NK-92 (cell line): ENCODE results near the gene TMEM94.
"Not testable (repeated sequence)": the region's sequence is repeated elsewhere in the genome, so short reads cannot be mapped to it uniquely, and the experiment has no call there.

Source experiments
- DNase-seq: peaks from one replicate; lab custom pipeline; 2025; ENCODE audit not compliant: unreplicated experiment; lab: John Stamatoyannopoulos, UW

Gene TMEM94

GRCh38 chr17:75445296-75445695 is 11.1 kb upstream of the TMEM94 start:
- DNase-seq = no peak

- DNase-seq = not testable (repeated sequence)
These were observed 10.5 kb upstream of the TMEM94 start for GRCh38 chr17:75445896-75446295.

GRCh38 chr17:75447951-75448856 is 8.2 kb upstream of the TMEM94 start:
- no peak for DNase-seq

DNA sequence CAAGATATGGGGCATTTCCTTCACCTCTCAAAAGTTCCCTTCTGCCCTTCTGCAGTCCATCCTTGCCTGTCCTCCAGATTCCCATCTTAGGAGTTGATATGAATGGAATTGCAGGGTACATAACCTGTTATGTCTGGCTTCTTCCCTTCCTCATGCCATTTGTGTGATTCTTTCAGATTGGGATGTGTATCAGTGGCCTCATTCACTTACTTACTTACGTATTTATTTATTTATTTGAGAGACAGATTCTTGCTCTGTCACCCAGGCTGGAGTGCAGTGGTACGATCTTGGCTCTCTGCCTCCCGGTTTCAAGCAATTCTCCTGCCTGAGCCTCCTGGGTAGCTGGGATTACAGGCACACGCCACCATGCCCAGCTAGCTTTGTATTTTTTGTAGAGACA is 6.2 kb upstream of the TMEM94 start:
- no peak for DNase-seq

DNA sequence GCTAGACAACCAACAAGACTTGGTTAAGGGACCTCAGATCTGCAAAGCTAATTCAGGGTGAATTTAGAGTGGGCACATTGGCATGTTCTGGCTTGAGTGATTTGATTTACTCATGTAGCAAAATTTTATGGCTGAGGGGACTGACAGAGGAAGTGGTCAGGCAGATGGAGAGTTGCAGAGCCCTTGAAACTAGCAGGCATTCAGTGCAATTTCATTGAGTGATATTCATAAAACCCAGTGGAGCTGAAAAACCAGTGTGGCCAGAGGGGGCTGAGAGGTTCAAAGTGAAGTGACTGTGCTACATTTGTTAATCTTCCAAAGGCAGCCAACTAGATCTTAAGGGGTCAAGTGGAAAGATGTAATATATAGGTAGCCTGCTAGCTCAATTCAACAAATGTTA is 2.2 kb upstream of the TMEM94 start:
- no peak for DNase-seq

- not testable (repeated sequence) for DNase-seq
These were observed 1.8 kb upstream of the TMEM94 start for GRCh38 chr17:75454672-75455071.

DNA sequence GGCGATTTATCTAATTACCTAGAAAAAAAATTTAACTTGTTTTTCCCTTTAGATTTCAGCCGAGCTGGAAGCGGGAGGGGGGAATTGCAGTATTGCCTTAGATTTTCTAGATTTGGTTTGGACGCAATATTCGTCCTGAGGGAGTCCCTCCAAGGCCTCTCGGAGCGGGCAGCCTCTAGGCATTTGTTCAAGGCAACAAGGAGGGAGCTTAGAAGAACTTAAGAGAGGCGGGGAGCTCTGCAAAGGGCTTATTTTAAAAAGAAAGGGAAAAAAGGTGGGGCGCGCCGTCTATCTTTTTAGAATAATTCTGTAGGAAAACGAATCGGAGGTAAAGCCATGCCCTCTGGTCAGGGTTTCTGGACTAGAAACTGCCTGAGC is 407 bp upstream of the TMEM94 start:
- DNase-seq = no peak

- no peak for DNase-seq
These were observed 716 bp downstream of the TMEM94 start for GRCh38 chr17:75457047-75457654.

DNA sequence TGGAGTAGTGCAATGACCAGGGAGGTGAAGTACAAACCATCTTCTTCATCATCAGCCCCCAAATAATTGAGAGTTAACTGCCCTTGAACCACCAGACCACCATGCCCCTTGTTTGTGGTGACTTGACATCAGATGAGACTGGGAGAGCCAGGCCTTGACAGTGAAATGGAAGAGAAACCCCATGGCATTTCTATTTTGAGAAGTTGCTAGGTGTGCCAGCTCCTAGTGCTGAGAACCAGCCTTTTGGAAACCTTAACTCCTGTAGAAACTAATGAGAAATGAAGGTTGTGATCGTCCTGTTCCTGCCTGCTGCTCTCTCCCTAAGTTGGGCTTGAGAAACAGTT is 2.8 kb downstream of the TMEM94 start:
- no peak for DNase-seq

- DNase-seq = no peak
These were observed 3.3 kb downstream of the TMEM94 start for GRCh38 chr17:75459590-75460267.

DNA sequence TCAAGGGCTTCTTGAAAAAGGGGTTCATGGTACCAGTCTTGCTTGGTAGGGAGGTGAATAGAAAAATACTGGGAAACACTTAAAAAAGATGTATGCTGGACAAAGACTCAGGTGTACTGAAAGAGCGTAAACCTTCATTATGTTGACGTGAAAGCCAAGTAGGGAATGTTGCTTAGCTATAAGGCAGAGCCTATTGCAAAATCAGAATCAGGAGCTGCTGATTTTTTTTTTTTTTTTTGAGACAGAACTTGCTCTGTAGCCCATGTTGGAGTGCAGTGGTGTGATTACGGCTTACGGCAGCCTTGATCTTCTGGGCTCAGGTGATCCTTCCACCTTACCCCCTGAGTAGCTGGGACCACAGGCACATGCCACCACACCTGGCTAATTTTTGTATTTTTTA is 3.9 kb downstream of the TMEM94 start:
- no peak for DNase-seq

DNA sequence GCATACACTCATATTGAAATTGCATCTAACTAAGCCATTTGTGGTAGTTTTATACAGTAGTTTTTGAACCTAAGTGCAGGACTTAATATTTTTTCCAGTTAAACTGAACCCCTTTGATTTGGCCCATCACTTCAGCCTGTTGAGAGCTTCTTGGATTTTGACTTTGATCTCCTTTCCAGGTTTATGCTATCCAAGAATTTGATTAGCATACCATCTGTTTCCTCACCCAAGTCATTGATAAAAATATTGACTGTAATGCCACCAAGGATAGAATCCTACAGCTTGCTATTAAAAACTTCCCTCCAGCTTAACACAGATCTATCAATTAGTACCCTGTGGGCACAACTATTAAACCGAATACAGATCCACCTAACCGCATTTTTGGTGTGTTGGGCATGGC is 7.2 kb downstream of the TMEM94 start:
- DNase-seq = no peak

DNA sequence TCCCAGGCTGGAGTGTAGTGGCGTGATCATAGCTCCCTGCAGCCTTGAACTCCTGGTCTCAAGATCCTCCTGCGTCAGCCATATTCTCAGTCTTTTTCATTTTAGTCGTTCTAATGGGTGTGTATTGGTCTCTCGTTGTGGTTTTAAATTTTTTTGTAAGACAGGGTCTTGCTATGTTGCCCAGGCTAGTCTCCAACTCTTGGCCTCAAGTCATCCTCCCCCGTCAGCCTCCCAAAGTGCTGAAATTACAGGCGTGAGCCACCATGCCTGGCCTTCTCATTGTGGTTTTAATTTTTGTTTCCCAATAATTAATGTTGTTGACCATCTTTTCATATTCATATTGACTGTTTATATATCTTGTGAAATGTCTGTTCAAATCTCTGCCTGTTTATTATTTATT is 8.6 kb downstream of the TMEM94 start:
- no peak for DNase-seq

- DNase-seq = no peak
These were observed 11.9 kb downstream of the TMEM94 start for GRCh38 chr17:75468291-75468754.

DNA sequence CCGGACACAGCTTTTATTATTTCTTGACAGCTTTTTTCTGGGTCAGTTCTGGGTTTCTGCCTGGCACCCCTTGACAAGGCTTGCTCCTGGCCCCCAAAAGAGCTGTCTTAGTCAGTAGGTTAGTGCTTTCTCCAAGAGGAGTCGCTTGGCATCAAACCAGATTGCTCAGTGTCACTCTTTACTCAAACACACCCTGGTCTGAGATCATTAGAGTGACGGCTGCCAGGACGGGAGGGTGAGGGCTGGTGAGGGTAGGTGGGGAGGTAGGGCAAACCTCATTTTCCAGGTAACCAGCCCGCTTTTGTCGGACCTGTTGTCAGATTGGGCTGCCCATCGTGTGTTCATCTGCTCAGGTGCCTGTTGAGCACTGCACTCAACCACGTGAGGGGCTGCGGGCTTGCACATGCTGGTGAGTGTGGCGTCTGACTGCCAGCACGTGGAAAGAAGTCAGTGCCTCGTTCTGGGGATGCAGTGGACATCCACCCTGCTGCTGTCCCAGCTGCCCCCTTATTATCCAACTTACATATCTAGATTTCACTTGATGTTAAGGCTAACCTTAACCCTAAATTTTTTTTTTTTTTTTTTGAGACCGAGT is 12.4 kb downstream of the TMEM94 start:
- no peak for DNase-seq

DNA sequence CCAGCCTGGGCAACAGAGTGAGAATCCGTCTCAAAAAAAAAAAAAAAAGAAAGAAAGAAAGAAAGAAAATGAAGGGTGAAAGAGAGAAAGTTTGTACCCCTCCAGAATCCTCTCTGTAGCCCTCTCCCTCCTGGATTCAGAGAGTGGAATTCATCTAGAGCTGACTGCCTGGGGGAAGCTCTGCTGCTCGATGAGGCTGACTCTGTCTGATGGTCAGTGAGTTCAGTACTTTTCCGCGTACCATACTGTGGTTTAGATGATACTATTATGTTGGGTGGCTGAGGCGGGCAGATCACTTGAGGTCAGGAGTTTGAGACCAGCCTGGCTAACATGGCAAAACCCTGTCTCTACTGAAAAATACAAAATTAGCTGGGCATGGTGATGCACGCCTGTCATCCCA is 14.8 kb downstream of the TMEM94 start:
- no peak for DNase-seq

- DNase-seq = no peak
These were observed 15.7 kb downstream of the TMEM94 start for GRCh38 chr17:75472119-75472518.

DNA sequence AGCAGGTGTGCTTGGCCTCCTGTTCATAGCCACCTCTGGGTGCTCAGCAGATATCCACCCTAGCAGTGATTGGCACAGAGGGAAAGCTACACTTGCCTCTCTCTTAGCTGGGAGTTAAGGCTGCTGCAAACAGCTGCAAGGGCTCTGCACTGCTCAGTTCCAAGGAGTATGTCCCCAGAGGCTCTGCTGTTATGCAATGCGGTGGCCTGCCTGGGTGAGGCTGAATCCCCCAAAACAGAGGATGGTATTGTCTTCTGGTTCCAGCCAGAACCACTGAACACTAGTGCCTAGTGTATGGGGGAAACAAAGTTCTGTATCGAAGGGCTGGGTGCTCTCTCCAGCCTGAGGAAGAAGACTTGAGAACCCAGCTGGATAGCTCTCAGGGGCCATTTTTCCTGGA is 16.8 kb downstream of the TMEM94 start:
- no peak for DNase-seq

DNA sequence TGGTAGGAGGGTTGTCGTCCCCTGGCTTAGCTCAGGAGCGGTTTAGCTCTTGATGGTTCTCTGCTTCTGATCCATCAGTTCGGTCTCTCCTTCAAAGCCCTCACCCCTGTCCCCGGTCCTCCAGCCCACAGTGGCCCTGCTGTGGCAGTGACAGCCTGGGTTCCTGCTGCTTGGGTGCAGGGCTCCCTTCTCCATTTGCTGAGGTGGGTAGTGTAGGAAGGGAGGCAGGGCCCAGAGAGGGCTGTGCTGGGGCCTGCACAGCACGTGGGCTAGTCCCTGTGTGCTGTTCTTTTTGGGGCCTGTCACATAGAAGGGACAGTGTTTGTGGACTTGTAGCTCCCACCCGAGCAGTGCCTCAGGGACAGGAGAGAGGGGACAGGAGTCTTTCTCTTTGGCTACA is 18.3 kb downstream of the TMEM94 start:
- no peak for DNase-seq

- DNase-seq = no peak
These were observed 18.9 kb downstream of the TMEM94 start for GRCh38 chr17:75475144-75475835.

DNA sequence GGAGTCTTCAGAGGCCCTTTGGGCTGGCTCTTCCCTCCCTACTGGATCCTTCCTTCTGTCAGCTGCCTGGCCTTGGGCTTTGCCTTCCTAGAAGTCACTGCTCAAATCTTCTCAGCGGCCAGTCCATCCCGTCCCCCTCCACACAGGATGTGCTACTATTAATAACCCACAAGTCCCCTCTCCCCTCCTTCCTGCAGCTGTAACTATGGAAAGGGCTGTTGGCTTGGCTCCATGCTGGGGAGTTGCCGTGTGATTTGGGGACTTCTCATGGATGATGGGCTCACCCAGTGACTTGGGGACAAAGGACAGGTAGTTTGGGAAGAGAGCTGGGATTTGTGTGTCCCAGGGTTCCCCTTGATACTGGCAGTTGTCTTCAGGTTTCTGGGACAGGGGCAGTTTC is 19.4 kb downstream of the TMEM94 start:
- no peak for DNase-seq
